NCI-H187 treated with DMSO at 0.1 percent for 48 hours (cell line): Measurements from ENCODE around the gene MAP9.
"Not testable (repeated sequence)": the region's sequence is repeated elsewhere in the genome, so short reads cannot be mapped to it uniquely, and the experiment has no call there.

Experiments
- DNase-seq: peaks from one replicate; lab custom pipeline; 2025; lab: John Stamatoyannopoulos, UW

MAP9 gene

DNA sequence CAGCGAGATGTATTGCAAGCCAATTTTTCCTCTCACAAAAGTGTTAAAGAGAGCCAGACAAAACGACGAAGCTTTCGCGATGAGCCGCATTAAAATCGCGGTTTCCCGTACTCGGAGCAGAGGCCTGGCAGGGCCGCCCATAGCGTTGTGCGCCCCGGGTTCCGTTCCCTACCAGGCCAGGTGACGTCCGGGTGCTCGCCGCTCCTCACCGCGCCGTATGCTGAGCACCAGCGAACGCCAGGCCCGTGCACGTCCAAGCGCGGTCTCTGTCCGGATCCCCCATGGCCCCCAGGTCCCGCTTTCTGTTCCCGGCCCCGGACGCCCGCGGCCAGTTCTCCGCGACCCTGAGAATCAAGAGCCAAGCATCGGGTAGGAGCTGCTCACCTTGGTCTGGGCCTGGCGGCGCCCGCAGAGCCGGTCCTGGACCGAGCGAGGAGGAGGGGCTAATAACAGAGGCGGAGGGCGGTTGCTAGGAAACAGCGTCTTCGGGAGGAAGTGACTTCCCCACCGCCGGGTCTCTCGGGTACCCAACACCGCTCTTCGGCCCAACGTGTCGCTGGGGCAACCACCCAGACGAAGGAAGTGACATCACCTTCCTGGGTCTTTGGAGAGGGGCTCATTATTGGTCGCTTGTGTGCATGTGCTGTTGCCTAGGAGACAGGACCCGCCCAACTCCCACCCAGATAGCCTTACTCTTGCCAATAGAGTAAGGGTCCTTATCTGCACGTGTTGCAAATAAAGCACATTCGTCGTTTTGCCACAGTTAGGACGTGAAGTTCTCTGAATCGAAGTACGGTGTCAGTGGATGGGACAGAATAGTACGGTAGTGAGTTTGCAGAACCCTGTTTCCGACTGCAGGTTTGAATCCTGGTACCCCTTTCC is at the start of gene MAP9:
MAP9 (minus strand) TSS at position 579 of the 882 bp plus-strand sequence. CDS start 1,115 bp downstream, outside the sequence.
- peak; percentile 40 for DNase-seq

DNA sequence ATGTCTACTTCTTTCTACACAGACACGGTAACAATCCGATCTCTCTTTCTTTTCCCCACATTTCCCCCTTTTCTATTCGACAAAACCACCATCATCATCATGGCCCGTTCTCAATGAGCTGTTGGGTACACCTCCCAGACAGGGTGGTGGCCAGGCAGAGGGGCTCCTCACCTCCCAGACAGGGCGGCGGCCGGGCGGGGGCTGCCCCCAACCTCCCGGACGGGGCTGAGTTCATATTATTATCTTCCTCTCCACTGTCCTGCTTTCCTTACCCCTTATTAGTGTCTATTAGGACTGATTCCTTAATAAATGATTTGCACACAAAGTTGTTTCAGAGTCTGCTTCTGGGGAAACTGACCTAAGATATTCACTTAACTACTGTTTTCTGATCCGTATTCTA is 48.0 kb upstream of the MAP9 start:
- not testable (repeated sequence) for DNase-seq

DNA sequence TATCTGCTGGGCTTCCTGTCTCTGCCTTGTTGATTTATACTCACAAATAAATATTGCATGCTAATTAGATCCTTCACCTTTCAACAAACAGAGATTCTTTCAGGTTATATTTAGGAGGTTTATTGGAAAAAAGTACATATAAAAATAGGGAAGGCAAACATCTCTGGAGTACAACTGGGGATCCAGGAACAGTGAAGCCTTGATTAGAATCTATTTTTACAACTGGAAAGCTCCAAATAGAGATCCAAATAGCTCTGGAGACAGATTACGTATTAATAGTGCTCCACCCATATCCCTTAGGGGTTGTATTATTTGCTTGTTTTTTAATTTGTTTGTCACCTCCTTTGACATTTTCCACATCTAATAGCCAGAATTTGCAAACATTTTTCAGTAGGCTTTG is 46.9 kb upstream of the MAP9 start:
- no peak for DNase-seq

DNA sequence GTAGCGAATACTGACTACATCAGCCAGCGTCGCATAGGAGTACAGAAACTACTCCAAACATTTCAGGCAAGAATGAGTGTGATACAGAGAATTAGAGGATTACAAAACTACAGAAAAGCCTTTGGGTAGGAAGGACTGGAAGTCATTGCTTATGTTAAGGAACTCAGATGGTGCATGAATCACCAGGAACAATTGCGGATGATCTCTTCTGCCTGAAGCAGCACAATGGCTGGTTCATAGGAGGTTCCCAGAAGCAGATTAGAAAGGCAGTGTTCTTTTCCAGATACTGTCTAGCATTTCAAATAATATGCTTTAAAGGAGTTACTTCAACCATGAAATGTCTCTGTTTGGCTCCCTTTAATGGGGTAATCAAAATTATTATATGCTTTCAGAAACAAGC is 42.5 kb upstream of the MAP9 start:
- DNase-seq, result no peak

DNA sequence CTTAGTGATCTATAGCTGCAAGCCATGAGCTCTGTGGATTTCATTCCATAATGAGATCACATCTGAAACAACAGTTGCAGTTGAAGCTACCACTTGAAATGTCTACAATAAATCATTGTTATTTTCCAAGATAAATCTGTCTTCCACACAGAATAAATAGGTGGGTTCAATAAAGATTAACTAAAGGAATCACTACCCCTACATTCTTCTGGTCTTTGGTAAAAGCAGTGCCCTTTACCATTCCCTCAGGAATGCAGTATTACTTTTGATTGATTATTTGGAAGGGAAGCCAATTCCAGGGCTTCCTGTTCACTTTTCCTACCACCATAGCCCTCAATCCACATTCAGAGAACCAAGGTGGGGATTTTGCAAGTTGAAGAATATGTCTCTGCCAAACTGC is 38.9 kb upstream of the MAP9 start:
- no peak for DNase-seq

DNA sequence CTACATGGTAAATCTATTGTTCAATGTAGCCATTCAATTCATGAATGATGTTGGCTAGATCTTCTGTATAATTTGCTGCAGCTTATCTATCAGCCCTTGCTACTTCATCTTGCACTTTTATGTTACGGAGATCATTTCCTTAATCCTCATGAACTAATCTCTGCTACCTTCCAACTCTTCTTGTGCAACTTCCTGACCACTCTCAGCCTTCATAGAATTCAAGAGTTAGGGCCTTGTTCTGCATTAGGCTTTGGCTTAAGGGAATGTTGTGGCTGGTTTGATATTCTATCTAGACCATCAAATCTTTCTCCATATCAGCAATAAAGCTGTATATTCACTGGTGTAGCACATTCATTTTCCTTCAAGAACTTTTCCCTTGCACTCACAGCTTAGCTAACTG is 36.7 kb upstream of the MAP9 start:
- no peak for DNase-seq

DNA sequence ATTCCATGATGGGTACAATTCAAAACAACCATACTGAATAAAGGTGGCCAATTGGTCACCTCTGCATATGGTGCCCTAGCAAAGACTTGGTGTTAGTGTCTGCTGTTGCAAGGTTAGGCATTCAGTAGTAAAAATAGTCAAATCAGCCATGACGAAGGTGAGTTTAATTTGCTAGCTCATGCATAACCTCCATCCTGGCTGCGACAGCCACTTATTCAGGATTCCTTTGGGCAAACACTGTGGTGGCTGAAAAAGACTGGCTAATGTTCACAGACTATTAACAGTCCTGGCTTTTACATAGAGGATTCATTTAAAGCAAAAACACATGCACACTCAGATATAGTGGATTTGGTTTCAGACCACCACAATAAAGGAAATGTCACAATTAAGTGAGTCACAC is 34.8 kb upstream of the MAP9 start:
- DNase-seq, result no peak

DNA sequence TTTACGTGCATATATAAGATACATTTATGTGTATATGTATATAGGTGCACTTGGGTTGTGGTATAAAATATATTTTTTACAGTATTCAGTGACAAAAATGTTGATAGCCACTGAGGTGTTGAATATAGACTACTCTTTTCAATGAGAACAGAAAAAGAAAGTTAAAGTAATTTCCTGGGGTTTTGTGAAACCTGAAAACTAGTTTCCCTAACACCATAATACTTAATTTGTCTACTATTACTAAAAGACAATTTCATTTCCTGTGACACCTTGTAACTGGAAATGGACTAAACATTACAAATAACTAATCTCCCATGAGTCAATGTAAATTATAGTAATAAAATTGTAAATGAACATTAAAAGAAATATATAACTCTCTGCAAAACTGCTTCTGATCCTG is 32.0 kb upstream of the MAP9 start:
- no peak for DNase-seq

DNA sequence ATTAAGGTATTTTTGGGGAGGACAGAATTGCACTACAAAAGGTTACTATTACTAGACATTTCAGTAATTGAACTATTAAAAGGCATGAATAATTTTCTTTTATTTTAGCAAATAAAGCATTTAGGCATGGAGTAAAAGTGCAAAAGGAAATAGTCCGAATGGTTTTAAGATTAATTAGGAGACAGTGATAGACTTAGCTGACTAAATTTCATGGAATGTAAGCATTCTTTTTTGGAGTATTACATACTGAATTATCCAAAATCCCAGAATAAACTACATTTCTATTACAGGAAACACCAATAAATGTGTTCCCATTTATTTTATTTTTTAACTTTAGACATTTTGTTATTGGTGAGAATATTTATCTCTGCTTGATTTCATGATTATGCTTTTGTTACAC is 30.7 kb upstream of the MAP9 start:
- DNase-seq, result no peak

DNA sequence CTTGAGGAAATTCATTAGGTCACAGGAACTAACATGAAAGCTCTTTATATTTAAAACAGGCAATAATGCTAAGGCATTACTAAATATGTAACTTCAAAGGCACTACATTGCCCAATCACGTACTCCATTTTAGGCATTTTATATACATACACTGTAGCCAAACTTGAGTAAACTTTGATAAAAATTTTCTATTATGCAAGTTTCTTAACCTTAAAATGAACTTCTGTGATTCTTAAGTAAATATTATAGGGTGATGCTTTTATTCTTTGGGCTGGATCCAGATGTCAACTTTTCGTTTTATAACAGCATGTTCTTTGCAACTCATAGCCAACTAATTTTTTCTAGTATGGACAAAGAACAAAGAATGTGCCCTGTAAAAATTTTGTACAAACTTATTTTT is 28.3 kb upstream of the MAP9 start:
- no peak for DNase-seq

DNA sequence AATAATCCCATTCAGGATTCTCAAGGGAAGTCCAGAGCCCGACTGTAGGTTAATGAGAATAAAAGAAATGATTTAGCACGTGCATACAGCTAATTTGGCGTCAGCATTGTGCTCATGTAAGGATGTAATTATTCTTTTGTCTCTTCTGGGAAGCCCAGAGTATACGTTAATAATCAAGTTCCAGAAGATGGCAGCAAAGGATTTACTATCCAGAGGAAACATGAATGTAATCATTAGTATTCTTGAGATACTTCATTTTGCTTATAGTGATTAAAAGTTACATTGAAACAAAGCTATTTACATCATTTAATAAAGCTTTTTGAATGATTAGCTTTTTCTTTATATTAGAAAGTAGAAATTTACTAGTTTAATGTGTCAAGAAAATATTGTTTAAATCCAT is 27.1 kb upstream of the MAP9 start:
- DNase-seq, result no peak

DNA sequence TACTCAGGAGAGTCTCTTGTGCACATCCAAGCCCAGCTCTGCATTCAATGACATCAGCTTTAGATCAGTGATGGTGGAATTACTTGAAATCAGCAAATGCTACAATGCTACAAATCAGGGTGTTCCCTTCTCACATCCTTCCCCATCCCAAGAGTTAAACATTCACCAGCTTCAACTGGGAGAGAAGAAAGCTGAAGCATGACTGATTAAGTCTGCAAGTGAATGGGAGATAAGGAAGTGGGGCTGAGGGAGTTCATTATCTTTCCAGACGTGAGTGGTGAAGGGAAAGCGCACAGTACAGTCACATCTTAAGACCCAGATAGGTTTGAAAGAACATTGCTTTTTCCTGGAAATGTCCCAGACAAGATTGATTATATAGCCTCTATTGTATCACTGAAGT is 26.2 kb upstream of the MAP9 start:
- DNase-seq, result no peak

DNA sequence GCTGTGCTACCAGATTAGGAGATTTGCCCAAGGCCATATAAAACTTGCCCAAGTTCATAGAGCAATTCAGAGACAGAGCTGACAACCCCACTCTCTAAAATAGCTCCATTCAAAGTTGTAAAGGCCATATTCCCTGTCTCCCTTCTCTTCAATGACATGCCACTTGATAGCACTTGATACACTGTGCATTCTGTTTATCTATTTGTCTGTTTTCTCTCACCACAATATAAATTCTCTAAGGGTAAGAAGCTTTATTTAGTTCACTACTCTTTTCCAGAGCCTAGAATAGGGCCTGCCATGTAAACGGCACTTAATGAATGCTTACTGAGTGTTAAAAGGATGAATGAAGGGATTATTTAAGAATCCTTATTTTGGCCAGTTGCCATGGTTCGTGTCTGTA is 24.1 kb upstream of the MAP9 start:
- no peak for DNase-seq

DNA sequence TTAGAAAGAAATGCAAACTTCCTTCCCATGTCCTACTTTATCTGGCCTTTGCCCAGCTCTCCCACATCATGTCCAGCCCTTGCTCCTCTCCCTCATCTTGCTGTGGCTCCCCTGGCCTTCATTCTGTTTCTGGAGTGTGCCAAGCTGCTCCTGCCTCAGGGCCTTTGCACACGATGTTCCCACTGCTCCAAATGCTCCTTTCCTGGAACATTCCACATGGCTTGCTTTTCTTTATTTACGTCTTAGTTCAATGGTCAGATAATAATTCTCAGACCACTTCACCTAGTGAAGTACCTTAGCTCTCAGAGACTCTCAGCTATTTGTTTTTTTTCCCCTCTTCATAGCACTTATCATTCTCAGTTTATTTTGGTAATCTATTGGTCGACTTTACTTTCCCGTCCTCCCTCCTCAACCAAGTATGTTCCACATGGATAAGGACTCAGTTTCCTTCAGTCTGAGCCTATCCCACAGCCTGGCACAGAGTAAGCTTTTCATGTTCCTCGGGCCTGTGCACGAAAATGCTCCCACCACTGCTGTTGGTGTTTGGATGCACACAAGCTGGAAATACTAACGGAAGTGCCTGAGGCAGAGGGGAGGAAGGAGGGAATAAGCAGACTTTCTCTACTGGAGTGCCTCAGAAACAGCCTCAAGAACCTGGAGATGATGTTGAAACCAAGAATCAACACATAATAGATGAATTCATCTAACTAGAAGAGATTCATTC is 23.4 kb upstream of the MAP9 start:
- DNase-seq, result no peak

DNA sequence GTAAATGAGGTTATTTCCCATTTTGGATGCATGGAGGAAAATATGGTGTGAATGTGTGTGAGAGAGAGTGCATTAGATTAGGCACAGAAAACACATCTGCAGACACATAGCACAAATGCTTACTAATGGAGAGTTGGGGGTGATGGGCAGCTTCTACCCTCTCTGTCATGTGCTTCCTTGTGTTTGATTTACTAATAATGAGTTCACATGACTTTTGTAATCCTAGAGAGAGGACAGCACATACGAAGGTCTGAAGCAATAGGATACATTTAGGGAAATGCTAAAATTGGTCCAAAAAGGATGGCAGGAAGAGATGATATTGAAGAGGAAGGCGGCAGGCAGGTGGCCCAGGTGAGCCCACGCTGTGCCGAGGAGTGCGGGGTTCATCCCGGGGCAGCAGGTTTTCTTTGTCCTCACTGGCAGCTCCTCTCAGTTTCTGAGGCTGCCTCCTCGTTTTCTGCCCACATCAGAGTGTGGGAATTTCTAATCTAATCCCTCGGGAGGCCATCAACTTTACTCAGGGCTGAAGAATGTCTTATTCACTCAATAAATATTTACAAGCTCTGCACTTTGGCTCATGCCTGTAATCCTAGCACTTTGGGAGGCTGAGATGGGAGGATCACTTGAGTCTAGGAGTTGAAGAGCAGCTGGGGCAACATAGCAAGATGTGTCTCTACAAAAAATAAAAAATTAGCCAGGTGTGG is 15.9 kb upstream of the MAP9 start:
- DNase-seq, result no peak

DNA sequence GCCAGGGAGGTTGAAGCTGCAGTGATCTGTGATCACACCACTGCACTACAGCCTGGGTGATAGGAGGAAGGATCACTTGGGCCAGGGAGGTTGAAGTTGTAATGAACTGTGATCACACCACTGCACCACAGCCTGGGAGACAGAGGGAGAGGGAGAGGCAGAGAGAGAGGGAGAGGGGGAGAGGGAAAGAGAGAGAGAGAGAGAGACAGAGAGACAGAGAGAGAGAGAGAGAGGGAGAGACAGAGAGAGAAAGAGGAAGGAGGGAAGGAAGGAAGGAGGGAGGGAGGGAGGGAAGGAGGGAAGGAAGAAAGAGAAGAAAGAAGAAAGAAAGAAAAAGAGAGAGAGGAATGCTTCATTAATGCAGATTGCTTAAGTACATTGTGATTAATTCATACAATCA is 15.2 kb upstream of the MAP9 start:
- DNase-seq, result no peak

DNA sequence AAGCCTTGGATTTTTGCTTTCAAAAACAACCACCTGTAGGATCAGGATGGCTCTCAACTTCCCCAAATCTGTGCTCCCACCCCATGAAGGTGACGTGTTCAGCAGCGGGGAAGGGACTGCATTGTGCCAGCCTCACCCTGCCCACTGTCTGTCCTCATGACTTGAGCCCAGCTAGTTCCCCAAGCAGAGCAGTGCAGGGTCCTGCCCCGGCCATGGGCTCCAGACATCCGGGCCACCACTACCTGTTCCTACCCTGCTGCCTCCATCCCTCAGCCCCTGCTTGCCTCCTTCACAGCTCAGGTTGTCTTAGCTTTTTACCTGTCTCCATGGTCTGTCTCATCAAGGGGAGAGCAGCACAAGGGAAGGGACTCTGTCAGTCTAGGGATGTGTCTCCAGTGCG is 11.4 kb upstream of the MAP9 start:
- DNase-seq, result no peak

DNA sequence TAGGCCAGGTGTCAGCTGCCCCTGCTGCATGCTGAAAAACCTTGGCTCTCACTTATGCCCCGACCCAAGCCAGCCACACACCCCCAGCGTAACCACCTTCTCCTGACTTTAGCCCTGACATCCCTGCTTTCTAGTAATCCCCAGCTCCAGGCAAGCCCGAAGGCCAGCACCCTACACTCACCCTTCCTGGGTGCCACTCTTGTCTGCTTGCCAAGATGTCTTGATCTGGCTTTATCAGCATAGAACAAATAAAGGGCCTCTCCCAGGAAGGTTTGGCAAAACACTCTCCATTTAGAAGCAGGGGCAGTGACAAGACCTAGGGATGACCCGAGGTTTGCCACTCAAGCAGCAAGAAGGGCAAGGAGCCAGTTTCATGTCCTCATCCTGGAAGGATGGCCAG is 6.8 kb upstream of the MAP9 start:
- no peak for DNase-seq

DNA sequence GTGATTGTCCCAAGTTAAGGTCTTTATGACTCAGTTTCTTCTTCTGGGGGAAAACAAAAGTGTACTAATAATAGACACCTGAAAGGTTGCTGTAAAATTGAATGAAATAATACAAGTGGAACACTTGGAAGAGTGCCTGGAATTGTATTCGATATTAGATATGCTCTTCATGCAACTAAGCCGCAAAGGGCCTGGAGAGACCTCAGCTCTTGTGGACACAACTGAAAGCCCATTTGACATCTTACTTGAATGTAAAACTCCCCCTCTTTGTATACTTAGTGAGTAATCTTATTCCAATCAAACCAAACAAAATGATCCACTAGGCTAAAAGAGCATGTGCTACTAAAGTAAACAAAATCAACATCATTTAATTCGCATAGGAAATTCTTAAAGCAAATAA is 511 bp upstream of the MAP9 start:
- no peak for DNase-seq

DNA sequence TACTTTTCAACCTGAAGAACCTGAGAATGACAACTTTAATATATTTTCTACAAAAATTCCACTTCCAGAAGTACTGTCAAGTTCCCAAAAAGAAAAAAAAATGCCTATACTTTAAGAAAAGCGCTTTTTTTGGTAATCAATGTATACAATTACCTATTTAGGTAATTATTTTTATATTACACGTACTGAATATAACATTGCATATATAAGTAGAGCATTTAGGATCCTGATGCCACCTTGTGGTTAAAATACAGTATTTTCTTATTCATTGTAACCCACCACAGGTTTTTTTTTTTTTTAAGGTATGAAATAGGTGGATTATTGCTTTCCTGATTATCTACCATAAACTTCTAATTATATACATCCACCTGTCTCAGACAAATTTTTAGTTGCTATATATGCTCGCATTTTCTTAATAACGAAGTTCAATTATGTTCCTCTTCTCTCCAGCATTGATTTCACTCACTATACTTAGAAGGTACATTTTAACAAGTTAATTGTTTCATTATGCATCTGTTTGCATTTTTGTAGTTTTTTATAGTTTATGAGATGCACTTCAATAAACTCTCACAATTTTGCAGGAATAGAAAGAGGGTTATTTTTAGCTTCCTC is 5.2 kb downstream of the MAP9 start:
- no peak for DNase-seq

DNA sequence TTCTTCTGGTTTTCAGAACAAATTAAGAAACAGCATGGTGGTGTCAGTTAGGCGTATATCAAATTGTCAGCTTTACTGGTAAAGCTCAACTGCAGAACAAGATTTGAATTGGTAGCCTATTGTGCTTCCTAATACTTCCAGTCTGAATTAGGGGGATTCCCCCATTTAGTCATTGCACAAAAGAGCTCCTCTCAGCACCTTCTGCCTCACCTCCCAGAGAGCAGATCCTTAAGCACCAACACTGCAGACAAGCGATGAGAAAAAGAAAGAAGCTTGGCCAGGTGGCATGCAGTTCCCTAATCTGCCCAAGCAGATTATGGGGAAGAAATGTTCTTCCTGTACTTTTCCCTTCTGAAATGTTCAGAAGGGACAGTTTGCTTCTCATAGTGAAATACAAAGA is 9.2 kb downstream of the MAP9 start:
- no peak for DNase-seq

DNA sequence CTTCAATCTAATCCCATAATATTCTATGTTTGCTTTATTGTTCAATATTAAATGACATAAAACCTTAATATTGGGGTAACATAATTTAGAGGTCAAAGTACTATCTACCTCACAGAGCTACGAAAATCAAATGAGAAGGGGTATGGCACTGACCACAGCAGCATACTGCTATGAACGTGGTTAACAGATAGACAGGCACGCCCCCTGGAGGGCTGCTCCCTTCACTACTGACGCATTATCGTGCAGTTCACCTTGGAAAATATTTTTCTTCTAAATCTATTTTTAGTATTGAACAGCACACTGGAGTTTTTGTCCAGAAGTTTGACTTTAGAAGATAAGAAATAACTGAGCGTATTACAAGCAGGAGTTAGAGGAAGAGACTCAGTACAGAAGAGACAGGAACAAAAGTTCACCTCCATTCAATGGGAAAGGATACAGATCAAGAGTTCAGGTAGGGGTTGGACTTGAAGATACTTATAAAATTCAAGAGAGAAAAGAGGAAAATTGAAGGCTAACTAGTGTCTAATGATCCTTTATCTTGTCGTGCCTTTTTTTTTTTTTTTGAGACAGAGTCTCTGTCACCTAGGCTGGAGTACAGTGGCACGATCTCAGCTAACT is 22.7 kb downstream of the MAP9 start:
- DNase-seq, result no peak
